A673 (cell line): Measurements from ENCODE around the gene FOXC2. TPM values are rescaled to one million over a fixed set of nuclear protein-coding genes. Genes with fewer than 3 reads are reported as not detected.

Source experiments
- BruUV-seq: library from RNA; stranded (reverse); fragments of 400-500 nt; replicated peaks from 2 replicates; lab custom pipeline; 2021; lab: Mats Ljungman, UMichigan
- CTCF ChIA-PET: fragments of 300-600 bp; sonication (Branson Sonifier 250); formaldehyde crosslinking; loops from one replicate; lab custom pipeline; 2022; ENCODE audit warnings: antibody characterized with exemption; lab: Charles Lee
- POLR2A ChIA-PET: fragments of 300-600 bp; sonication (Branson Sonifier 250); formaldehyde crosslinking; loops from one replicate; lab custom pipeline; 2022; ENCODE audit warnings: antibody characterized with exemption; ENCODE audit not compliant: low non-redundant PET; lab: Charles Lee
- DNase-seq: peaks from one replicate; pipeline ENCODE4 v3.0.0-alpha.2; 2015; ENCODE audit warnings: low spot score
- H3K27ac ChIP-seq: fragments of 200-600 bp; sonication (generic); 2 replicates; pipeline ENCODE4 v1.5.1; 2016; ENCODE audit warnings: mixed run types, low read depth, mild to moderate bottlenecking, mixed read lengths, antibody characterized with exemption, low read length; ENCODE audit not compliant: poor library complexity, severe bottlenecking
- H3K27me3 ChIP-seq: fragments of 200-600 bp; sonication (generic); replicated peaks from 2 replicates; pipeline ENCODE4 v1.6.1; 2017; ENCODE audit warnings: mixed run types, low read depth, mild to moderate bottlenecking, mixed read lengths, antibody characterized with exemption, low read length; ENCODE audit not compliant: insufficient read depth, poor library complexity
- H3K36me3 ChIP-seq: fragments of 200-600 bp; sonication (generic); 2 replicates; pipeline ENCODE4 v1.6.1; 2016; ENCODE audit warnings: mixed run types, mild to moderate bottlenecking, mixed read lengths, antibody characterized with exemption, low read length; ENCODE audit not compliant: insufficient read depth, poor library complexity, severe bottlenecking
- H3K4me1 ChIP-seq: fragments of 200-600 bp; sonication (generic); 2 replicates; pipeline ENCODE4 v1.6.1; 2017; ENCODE audit warnings: mixed run types, mild to moderate bottlenecking, mixed read lengths, antibody characterized with exemption, low read length; ENCODE audit not compliant: insufficient read depth, poor library complexity, severe bottlenecking
- H3K4me3 ChIP-seq: fragments of 200-600 bp; sonication (generic); 2 replicates; pipeline ENCODE4 v1.5.1; 2016; ENCODE audit warnings: low read depth, mixed run types, mild to moderate bottlenecking, mixed read lengths, low read length; ENCODE audit not compliant: poor library complexity, severe bottlenecking
- H3K9me3 ChIP-seq: fragments of 200-600 bp; sonication (generic); 2 replicates; pipeline ENCODE4 v1.6.1; 2016; ENCODE audit warnings: mixed run types, low read depth, mild to moderate bottlenecking, mixed read lengths, antibody characterized with exemption, low read length; ENCODE audit not compliant: poor library complexity, severe bottlenecking
- EZH2 ChIP-seq: fragments of 200-600 bp; sonication (generic); IDR thresholded peaks from 2 replicates; pipeline ENCODE4 v1.6.1; 2017; ENCODE audit warnings: borderline replicate concordance, low read depth, mild to moderate bottlenecking, mixed read lengths, antibody characterized with exemption, low read length; ENCODE audit not compliant: poor library complexity, severe bottlenecking
- intact Hi-C: fragments of 100-400 bp; cut with micrococcal nuclease; formaldehyde crosslinking; loops from one replicate; pipeline ENCODE4 v1.10.0; 2022; ENCODE audit not compliant: unreplicated experiment
- total RNA-seq: library from RNA; stranded (reverse); gene quantifications from 2 replicates; pipeline ENCODE4 v1.2.3, GENCODE V29; 2021
- TF ChIP-seq, protein P1 (sequence below): fragments of 300-800, 200-600 bp; sonication (generic); conservative IDR thresholded peaks from 2 replicates; pipeline ENCODE4 v1.5.1; 2017; ENCODE audit warnings: low read depth, mild to moderate bottlenecking, antibody characterized with exemption, low read length, moderate library complexity, mixed read lengths

FOXC2 gene
- total RNA-seq, 1 experiment from 2014 or later = 0.34 TPM

DNA sequence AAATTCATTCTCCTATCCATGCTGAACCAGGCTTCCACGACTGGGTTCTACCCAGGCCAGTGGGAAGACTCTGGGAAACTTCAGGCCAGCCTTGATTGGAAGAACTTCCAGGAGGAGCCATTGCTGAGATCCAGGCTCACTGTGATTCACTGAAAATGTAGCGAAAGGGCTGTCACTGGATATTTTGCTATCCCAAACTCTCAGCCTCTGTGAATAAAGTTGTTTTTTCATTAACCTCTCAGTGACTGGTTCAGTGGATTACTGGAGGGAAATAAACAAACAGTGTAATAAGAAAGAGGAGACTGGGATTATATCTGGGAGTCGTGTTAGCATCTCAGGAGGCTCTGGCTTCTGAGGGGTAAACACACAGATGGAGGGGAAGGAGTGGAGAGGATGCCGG is 14.8 kb downstream of the FOXC2 start:
- ChIA-PET CTCF (no interaction called here), POLR2A (no interaction called here)
- no peak for DNase-seq
- H3K9me3 ChIP-seq = no peaks in the 10 kb centered on the region
- H3K36me3 ChIP-seq = no peaks in the 10 kb centered on the region
- peaks cover 10% of the 10 kb centered on the region for H3K4me1 ChIP-seq
- intact Hi-C loops = no loop called here
- BruUV-seq = no TSS peak
- H3K27me3 ChIP-seq = no peaks in the 10 kb centered on the region
- TF ChIP-seq, protein P1, sequence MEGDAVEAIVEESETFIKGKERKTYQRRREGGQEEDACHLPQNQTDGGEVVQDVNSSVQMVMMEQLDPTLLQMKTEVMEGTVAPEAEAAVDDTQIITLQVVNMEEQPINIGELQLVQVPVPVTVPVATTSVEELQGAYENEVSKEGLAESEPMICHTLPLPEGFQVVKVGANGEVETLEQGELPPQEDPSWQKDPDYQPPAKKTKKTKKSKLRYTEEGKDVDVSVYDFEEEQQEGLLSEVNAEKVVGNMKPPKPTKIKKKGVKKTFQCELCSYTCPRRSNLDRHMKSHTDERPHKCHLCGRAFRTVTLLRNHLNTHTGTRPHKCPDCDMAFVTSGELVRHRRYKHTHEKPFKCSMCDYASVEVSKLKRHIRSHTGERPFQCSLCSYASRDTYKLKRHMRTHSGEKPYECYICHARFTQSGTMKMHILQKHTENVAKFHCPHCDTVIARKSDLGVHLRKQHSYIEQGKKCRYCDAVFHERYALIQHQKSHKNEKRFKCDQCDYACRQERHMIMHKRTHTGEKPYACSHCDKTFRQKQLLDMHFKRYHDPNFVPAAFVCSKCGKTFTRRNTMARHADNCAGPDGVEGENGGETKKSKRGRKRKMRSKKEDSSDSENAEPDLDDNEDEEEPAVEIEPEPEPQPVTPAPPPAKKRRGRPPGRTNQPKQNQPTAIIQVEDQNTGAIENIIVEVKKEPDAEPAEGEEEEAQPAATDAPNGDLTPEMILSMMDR = no peak
- no peak for TF ChIP-seq EZH2
- no peak overlapping the region for H3K4me3 ChIP-seq
- no peak overlapping the region for H3K27ac ChIP-seq

DNA sequence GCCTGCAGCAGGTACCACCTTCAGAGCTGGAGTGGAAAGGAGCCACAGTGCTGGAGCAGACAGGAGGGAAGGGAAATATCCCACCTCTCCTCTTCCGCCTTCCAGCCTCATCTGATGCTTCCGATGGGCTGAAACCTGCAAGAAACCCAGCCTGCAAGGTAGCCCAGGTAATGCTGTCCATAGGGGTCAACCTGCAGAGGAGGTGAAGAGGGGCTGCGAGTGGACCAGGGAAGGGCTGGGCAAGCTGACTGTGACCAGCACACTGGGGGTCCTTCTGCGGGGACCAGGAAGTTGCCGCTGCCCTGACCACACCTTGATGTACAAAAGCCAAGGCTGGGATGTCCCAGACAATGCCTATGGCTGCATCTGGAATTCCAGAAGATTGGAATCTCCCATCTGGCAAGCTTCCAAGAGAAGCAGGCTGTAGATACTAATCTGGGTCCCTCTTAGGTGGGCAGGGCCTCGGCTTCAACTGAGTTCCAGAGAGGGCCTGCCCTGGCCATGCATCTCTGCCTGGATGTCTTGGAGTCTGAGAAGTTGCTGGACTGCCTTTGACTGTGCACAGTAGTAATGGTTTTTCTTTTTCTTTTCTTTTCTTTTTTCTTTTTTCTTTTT is 17.5 kb downstream of the FOXC2 start:
- H3K4me3 ChIP-seq = no peak overlapping the region
- peaks cover 5% of the 10 kb centered on the region for H3K27me3 ChIP-seq
- no peak overlapping the region for H3K27ac ChIP-seq

DNA sequence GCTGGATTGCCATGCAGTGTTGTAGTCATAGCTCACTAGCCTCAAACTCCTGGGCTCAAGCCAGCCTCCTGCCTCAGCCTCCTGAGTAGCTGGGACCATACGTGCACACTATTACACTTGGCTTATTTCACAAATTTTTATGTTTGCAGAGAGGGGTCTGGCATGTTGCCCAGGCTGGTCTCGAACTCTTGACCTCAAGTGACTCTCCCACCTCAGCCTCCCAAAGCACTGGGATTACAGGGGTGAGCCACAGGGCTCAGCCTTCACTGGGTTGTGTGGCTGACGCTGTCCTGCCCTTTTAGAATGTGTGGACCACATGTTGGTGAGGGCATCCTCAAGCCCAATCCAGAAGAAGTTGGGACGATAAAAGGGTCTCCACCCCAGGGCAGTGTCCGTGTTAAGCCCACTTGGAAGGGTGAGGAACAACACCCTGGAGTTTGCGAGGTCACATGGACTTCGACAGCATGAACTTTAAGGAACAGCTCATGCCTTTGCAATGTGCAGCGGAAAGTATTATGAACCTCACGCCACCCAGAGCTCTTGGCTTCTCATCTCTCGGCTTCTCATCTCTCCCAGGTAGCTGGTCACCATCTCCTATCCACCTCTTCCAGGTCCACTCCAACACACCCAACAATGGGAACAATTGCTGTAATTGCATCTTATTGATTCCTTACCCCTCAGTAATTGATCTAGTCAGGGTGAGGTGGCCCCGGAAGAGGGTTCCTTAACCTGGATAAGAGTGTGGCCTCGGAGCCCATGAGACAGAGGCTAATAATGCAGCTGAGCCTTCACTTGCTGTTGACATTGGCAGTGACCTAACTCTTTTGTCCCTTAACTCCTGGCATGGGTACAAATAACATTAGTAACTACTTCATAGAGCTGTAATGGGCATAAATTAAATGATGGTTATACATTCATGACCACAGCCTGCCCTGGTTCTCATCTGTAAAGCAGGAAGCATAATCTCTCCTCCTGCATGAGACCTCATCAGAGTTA is 18.4 kb downstream of the FOXC2 start:
- CTCF ChIA-PET = no interaction called here
- no peak for TF ChIP-seq EZH2
- TF ChIP-seq, protein P1 = no peak
- intact Hi-C loops = no loop called here
- POLR2A ChIA-PET = no interaction called here
- Histone ChIP-seq H3K27me3 (peaks cover 14% of the 10 kb centered on the region), H3K4me3 (no peak overlapping the region), H3K36me3 (no peaks in the 10 kb centered on the region), H3K27ac (no peak overlapping the region), H3K9me3 (no peaks in the 10 kb centered on the region), H3K4me1 (no peaks in the 10 kb centered on the region)
- BruUV-seq = no TSS peak
- DNase-seq = no peak

More for the DNA sequence above, 17.5 kb downstream of the FOXC2 start:
- H3K36me3 ChIP-seq = no peaks in the 10 kb centered on the region
- H3K4me1 ChIP-seq = no peaks in the 10 kb centered on the region
- TF ChIP-seq, protein P1 = no peak
- no peak for TF ChIP-seq EZH2
- CTCF ChIA-PET = no interaction called here
- no peaks in the 10 kb centered on the region for H3K9me3 ChIP-seq
- BruUV-seq = no TSS peak
- no peak for DNase-seq
- POLR2A ChIA-PET = no interaction called here
- intact Hi-C loops = no loop called here
